Coronary artery (tissue), 2 donors: ENCODE results near the gene TAF1B.
A peak's percentile ranks its signal among the peaks of the same experiment; 100 is the strongest.

Experiments
- DNase-seq: peaks from one replicate; pipeline ENCODE4 v3.0.0-alpha.2; 2017; ENCODE audit warnings: low spot score
- H3K27ac ChIP-seq, 2 donors: fragments of 200-600 bp; sonication (generic); one replicate each; pipeline ENCODE4 v1.5.1; 2016 to 2019
- H3K4me3 ChIP-seq: fragments of 200-600 bp; sonication (generic); 2 replicates; pipeline ENCODE4 v1.5.1; 2016; ENCODE audit warnings: mild to moderate bottlenecking, moderate library complexity
- TF ChIP-seq, protein P1 (sequence below): fragments of 200-600 bp; sonication (generic); IDR thresholded peaks from one replicate; pipeline ENCODE4 v1.5.1; 2019; ENCODE audit warnings: antibody characterized with exemption

TAF1B gene

DNA sequence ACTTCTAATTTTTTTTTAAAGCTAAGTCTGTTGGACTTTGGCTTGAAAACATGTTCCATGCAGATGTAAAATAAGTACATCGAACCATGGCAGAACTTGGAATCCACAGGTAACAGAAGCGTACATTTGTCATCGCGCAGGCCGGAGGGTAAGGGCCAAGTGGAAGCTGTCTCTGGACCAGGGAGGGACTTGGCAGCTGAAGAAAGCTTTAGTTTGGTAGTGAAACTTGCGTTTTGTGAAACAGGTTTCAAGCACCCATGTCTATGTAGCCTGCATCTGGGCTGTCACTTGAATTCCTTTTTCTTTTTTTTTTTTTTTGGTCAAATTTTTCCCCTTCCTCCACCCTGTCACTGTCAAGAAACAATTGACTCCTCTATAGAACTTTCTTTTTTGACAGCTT lies 128.6 kb downstream of the TAF1B start:
- no peak for DNase-seq
- Histone ChIP-seq H3K27ac (no peak overlapping the region), H3K4me3 (no peak overlapping the region)
- TF ChIP-seq, protein P1, sequence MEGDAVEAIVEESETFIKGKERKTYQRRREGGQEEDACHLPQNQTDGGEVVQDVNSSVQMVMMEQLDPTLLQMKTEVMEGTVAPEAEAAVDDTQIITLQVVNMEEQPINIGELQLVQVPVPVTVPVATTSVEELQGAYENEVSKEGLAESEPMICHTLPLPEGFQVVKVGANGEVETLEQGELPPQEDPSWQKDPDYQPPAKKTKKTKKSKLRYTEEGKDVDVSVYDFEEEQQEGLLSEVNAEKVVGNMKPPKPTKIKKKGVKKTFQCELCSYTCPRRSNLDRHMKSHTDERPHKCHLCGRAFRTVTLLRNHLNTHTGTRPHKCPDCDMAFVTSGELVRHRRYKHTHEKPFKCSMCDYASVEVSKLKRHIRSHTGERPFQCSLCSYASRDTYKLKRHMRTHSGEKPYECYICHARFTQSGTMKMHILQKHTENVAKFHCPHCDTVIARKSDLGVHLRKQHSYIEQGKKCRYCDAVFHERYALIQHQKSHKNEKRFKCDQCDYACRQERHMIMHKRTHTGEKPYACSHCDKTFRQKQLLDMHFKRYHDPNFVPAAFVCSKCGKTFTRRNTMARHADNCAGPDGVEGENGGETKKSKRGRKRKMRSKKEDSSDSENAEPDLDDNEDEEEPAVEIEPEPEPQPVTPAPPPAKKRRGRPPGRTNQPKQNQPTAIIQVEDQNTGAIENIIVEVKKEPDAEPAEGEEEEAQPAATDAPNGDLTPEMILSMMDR: no peak

DNA sequence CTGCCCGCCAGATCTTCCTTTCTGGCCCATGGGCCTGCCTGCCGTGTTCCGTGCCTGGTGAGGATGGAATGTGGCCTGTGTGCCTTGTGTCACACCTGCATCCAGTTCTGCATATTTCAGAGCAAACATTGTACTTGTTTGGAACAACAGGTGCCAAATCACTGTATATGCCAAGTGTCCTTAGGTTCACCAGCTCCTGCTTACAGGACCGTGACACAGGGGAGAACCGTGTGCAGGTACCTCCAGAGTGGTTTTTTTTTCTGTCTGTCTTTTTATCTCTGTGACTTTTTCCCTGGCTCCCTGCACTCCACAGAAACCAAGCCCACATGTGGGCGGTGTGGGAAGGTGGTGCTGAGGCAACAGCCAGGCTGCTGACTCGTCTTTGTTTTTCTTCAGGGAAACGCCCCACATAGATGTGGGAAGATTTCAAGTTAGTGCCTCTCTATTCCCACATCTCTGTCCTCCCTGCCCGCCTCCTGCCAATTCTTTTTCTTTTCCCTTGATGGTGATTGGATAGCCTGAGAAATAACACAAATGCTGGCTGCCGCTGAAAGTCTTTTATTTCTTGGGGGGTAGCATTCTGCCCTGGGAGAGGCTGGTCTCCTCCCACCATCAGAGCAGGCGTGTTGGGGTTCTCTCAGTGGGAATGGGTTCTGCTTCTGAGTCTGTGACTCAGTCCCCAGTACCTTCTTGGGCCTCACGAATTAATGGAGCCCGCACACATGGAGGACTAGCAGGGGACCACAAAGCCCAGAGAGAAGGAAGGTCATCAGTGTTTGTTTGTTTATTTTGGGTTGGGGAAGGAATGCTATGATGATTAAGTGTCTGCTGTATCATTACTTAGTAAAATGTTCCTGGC lies 129.6 kb downstream of the TAF1B start:
- Histone ChIP-seq H3K27ac (peak overlapping the region in 1 of 2 donors; percentile 3), H3K4me3 (no peak overlapping the region)
- TF ChIP-seq, protein P1: no peak
- no peak for DNase-seq

DNA sequence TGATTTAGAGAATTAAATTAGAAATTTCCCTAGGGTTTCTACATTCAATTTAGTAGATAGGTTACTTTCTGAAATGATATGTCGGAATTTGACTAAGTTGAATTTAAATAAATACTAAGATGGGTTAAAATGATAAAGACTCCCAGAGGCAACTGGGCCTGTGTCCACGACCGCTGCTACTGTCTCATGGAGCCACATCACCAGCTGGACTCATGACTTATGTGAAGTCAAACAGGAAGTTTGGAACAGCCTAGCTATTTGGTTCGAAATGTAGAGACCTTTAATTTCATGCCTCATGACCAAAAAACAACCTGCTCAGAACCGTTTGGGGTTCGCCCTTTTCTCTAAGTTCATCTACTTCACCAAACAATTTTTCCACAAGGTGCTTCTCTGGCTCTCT lies 130.4 kb downstream of the TAF1B start:
- DNase-seq: no peak
- Histone ChIP-seq H3K27ac (no peak overlapping the region), H3K4me3 (no peak overlapping the region)
- TF ChIP-seq, protein P1: no peak

DNA sequence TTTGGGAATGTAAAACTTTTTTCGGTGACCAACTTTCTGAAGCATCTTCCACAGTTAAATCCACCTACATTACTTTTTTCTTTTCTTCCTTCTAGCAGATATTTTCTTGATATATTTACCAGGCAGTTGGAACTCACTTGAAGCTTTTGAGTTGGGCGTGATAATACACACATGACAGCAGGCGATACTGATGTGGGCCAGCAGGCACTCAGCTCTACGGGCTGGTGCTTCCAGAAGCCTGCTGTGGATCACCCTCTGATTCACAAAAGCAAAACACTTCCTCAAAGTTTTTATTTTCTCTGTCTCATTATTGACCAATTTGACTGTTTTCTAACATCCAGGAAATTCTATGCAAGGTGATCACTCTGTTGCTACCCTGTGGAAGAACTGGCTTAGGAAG lies 131.1 kb downstream of the TAF1B start:
- Histone ChIP-seq H3K4me3 (no peak overlapping the region), H3K27ac (no peak overlapping the region)
- TF ChIP-seq, protein P1: no peak
- DNase-seq: no peak

DNA sequence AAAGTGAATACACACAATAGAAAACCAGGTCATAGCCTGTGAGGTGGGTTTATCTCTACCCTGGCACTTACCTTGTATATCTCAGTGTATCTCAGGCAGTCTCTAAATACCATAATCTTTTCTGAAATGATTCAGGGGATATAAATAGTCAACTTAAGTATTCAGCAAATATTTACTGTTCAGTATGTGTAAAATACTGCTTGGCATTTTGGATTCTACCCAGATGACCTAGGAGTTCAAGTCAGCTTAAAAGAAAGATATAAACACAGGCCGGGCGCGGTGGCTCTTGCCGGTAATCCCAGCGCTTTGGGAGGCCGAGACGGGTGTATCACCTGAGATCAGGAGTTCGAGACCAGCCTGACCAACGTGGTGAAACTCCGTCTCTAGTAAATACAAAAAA lies 132.1 kb downstream of the TAF1B start:
- H3K27ac ChIP-seq: peak overlapping the region in 1 of 2 donors; percentile 29
- TF ChIP-seq, protein P1: no peak
- H3K4me3 ChIP-seq: no peak overlapping the region
- DNase-seq: no peak

DNA sequence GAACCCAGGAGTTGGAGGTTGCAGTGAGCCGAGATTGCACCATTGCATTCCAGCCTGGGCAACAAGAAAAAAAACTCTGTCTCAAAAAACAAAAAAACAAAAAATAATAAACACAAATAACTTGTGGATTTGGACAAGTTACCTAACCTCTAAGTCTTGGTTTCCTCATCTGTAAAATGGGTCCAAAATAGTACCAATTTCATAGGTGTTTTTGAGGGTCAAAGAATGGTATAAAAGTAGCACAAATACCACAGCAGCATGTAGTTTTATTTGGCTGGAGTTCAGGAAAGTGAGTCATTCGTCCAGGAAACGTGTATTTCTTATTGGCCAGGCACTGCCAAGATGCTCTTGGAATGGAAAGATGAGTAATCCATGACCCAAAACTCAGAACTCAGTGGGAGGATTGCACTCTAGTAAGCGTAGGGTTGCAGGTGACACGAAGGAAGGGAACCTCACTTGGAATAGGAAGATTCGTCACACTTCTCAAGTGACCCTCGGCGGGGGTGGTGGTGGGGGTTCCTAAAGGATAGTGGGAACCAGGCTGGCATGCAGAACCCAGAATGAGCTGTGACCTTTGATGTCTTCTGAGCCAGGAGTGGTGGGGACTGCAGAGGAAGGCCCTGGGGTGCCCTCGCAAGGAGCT lies 132.7 kb downstream of the TAF1B start:
- Histone ChIP-seq H3K27ac (peak overlapping the region in 1 of 2 donors; percentile 28), H3K4me3 (no peak overlapping the region)
- no peak for DNase-seq
- TF ChIP-seq, protein P1: no peak

DNA sequence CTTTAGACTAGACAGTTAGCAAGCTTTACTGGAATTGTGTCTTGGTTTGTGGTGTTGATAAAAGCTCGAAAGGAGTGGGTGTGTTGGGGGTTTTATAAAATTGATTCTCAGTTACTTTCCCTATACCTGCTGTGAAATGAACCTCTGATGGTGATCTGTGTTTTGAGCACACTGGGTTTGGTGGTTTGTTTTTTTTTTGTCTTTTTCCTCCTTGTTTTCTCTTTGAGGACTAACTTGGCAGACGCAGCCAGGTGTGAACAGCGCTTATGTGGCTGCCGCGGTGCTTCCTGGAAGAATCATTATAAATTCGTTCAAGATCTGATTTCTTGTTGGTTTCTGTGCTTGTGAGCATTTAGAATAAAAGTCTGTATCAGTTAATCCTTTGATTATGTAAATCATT lies 136.7 kb downstream of the TAF1B start:
- Histone ChIP-seq H3K27ac (no peak overlapping the region), H3K4me3 (no peak overlapping the region)
- TF ChIP-seq, protein P1: no peak
- DNase-seq: no peak
